ENCODE measurements around the gene TCN2. TPM values are rescaled to one million over a fixed set of nuclear protein-coding genes. Genes with fewer than 3 reads are reported as not detected.

Gene TCN2
- total RNA-seq, 1 donor from 2014 or later = 2.7 TPM

DNA sequence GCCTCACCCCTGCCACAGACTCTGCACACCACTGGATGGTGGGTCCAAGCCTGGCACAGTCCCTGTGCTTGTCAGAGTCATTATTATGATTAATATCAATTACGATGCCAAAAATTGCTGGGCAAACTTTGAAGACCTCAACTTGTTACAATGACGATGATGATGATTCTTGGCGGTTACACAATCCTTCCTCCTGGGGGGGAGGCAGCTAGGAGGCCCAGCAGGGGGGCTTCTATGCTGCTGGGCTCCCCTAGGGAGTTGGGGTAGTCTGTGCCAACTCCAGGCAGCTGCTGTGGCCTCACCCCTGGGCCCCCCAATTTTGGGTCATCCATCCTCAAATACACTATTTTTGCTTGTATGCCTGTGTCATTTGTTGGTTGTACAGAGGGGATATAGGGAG, 40.6 kb downstream of the TCN2 start:
- DNase-seq (ENCODE audit: low read depth) = no peak
- no peak overlapping the region for H3K27ac ChIP-seq (ENCODE audit: low read depth, low read length)
- peaks cover 17% of the 10 kb centered on the region for H3K79me2 ChIP-seq (ENCODE audit: insufficient read depth, low read length)
- no peaks in the 10 kb centered on the region for H3K27me3 ChIP-seq (ENCODE audit: insufficient read depth, low read length)
- H4K20me1 ChIP-seq (ENCODE audit: insufficient read depth, low read length) = peaks cover 8% of the 10 kb centered on the region
- no peak for FAIRE-seq
- H3K4me1 ChIP-seq (ENCODE audit: insufficient read depth, low read length) = peaks cover 14% of the 10 kb centered on the region
- no peak for TF ChIP-seq EZH2 (IDR thresholded peaks at IDR 0.05; ENCODE audit: insufficient read depth, low read length)
- TF ChIP-seq, protein P1, sequence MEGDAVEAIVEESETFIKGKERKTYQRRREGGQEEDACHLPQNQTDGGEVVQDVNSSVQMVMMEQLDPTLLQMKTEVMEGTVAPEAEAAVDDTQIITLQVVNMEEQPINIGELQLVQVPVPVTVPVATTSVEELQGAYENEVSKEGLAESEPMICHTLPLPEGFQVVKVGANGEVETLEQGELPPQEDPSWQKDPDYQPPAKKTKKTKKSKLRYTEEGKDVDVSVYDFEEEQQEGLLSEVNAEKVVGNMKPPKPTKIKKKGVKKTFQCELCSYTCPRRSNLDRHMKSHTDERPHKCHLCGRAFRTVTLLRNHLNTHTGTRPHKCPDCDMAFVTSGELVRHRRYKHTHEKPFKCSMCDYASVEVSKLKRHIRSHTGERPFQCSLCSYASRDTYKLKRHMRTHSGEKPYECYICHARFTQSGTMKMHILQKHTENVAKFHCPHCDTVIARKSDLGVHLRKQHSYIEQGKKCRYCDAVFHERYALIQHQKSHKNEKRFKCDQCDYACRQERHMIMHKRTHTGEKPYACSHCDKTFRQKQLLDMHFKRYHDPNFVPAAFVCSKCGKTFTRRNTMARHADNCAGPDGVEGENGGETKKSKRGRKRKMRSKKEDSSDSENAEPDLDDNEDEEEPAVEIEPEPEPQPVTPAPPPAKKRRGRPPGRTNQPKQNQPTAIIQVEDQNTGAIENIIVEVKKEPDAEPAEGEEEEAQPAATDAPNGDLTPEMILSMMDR (IDR thresholded peaks at IDR 0.05; ENCODE audit: insufficient read depth, low read depth, low read length) = no peak
- Mint-ChIP-seq H3K27ac (ENCODE audit: unreplicated experiment) (no peak overlapping the region), H3K4me3 (ENCODE audit: unreplicated experiment) (no peak overlapping the region), H3K4me1 (ENCODE audit: low read depth, unreplicated experiment) (no peaks in the 10 kb centered on the region), H3K27me3 (ENCODE audit: low read depth, unreplicated experiment) (peaks cover 2% of the 10 kb centered on the region), H3K36me3 (ENCODE audit: low read depth, unreplicated experiment) (peaks cover 6% of the 10 kb centered on the region), H3K9me3 (ENCODE audit: unreplicated experiment) (no peaks in the 10 kb centered on the region)
- no peak overlapping the region for H3K4me2 ChIP-seq (ENCODE audit: low read length)
- no peak overlapping the region for H3K4me3 ChIP-seq (ENCODE audit: insufficient read depth, low read depth, low read length)
- H2AFZ ChIP-seq (ENCODE audit: low read depth, low read length) = no peak overlapping the region
- H3K9me3 ChIP-seq (ENCODE audit: insufficient read depth, low read depth, low read length) = no peaks in the 10 kb centered on the region
- H3K9ac ChIP-seq (ENCODE audit: low read length) = no peak overlapping the region
- no peaks in the 10 kb centered on the region for H3K36me3 ChIP-seq (ENCODE audit: insufficient read depth, low read length)

DNA sequence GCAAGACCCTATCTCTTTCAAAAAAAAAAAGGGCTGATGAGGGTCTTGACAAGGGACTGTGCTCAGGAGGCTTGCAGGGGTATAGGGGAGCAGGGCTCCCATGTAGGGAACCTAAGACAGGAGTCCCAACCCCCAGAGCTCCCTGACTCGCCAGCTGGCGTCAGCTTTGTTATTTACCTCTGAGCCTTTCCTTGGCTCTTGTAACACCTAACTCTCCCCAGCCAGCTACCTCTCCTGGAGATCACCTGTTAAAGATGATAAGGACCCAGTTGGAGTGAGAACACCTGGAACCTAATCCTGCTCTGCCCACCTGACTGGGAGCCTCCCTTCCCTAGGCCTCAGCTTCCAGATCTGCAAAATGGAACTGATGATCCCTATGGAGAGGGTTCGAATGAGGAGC, 41.9 kb downstream of the TCN2 start:
- H3K4me2 ChIP-seq (ENCODE audit: low read length) = peak overlapping the region; percentile 15
- H3K9me3 ChIP-seq (ENCODE audit: insufficient read depth, low read depth, low read length) = no peaks in the 10 kb centered on the region
- no peaks in the 10 kb centered on the region for H3K27me3 ChIP-seq (ENCODE audit: insufficient read depth, low read length)
- Mint-ChIP-seq H3K4me3 (ENCODE audit: unreplicated experiment) (no peak overlapping the region), H3K27me3 (ENCODE audit: low read depth, unreplicated experiment) (no peaks in the 10 kb centered on the region), H3K9me3 (ENCODE audit: unreplicated experiment) (no peaks in the 10 kb centered on the region), H3K36me3 (ENCODE audit: low read depth, unreplicated experiment) (peaks cover 6% of the 10 kb centered on the region), H3K4me1 (ENCODE audit: low read depth, unreplicated experiment) (no peaks in the 10 kb centered on the region), H3K27ac (ENCODE audit: unreplicated experiment) (no peak overlapping the region)
- no peak overlapping the region for H2AFZ ChIP-seq (ENCODE audit: low read depth, low read length)
- no peak for DNase-seq (ENCODE audit: low read depth)
- H4K20me1 ChIP-seq (ENCODE audit: insufficient read depth, low read length) = peaks cover under 1% of the 10 kb centered on the region
- peak overlapping the region; percentile 19 for H3K27ac ChIP-seq (ENCODE audit: low read depth, low read length)
- H3K4me1 ChIP-seq (ENCODE audit: insufficient read depth, low read length) = peaks cover 10% of the 10 kb centered on the region
- H3K9ac ChIP-seq (ENCODE audit: low read length) = no peak overlapping the region
- no peak for FAIRE-seq
- TF ChIP-seq EZH2 (IDR thresholded peaks at IDR 0.05; ENCODE audit: insufficient read depth, low read length) = no peak
- TF ChIP-seq, protein P1 (IDR thresholded peaks at IDR 0.05; ENCODE audit: insufficient read depth, low read depth, low read length) = no peak
- no peaks in the 10 kb centered on the region for H3K36me3 ChIP-seq (ENCODE audit: insufficient read depth, low read length)
- peaks cover 8% of the 10 kb centered on the region for H3K79me2 ChIP-seq (ENCODE audit: insufficient read depth, low read length)
- no peak overlapping the region for H3K4me3 ChIP-seq (ENCODE audit: insufficient read depth, low read depth, low read length)

DNA sequence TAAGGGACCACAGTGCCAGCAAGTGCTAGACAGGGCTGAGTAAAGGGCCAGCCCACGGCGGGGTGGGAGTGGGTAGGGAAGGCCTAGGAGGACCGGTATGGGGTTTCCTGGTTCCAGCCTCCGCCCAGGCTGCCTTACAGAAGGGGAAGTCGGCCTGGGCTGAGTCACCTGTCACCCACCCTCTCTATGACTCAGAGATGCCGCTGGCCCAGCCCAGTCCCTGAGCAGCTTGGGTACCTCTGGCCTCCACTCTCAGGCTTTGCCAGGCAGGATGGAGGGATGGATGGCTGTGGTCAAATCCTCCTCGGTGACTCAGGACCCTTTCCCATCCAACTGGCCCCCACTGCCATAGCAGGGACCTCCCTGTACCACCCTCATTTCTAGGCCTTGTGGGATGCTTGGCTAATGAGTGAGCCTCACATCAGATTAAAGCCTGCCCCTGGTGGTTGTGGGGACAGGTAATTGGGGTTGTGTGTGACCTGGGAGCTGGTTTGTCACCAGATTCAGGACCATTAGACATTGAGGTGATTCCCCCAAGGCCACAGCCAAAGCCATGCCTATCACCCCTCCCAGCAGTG, 42.5 kb downstream of the TCN2 start:
- Histone ChIP-seq H3K27ac (ENCODE audit: low read depth, low read length) (peak overlapping the region; percentile 19), H3K27me3 (ENCODE audit: insufficient read depth, low read length) (no peaks in the 10 kb centered on the region), H3K9ac (ENCODE audit: low read length) (peak overlapping the region; percentile 33), H2AFZ (ENCODE audit: low read depth, low read length) (no peak overlapping the region), H3K4me1 (ENCODE audit: insufficient read depth, low read length) (peaks cover 5% of the 10 kb centered on the region), H3K9me3 (ENCODE audit: insufficient read depth, low read depth, low read length) (no peaks in the 10 kb centered on the region), H3K4me2 (ENCODE audit: low read length) (peak overlapping the region; percentile 15), H3K36me3 (ENCODE audit: insufficient read depth, low read length) (no peaks in the 10 kb centered on the region), H4K20me1 (ENCODE audit: insufficient read depth, low read length) (no peaks in the 10 kb centered on the region), H3K79me2 (ENCODE audit: insufficient read depth, low read length) (peaks cover 8% of the 10 kb centered on the region), H3K4me3 (ENCODE audit: insufficient read depth, low read depth, low read length) (no peak overlapping the region)
- Mint-ChIP-seq H3K27me3 (ENCODE audit: low read depth, unreplicated experiment) (no peaks in the 10 kb centered on the region), H3K27ac (ENCODE audit: unreplicated experiment) (no peak overlapping the region), H3K9me3 (ENCODE audit: unreplicated experiment) (no peaks in the 10 kb centered on the region), H3K4me1 (ENCODE audit: low read depth, unreplicated experiment) (no peaks in the 10 kb centered on the region), H3K36me3 (ENCODE audit: low read depth, unreplicated experiment) (peaks cover 6% of the 10 kb centered on the region), H3K4me3 (ENCODE audit: unreplicated experiment) (no peak overlapping the region)
- DNase-seq (ENCODE audit: low read depth) = peak; percentile 86
- TF ChIP-seq, protein P1 (IDR thresholded peaks at IDR 0.05; ENCODE audit: insufficient read depth, low read depth, low read length) = peak; percentile 5
- TF ChIP-seq EZH2 (IDR thresholded peaks at IDR 0.05; ENCODE audit: insufficient read depth, low read length) = no peak
- no peak for FAIRE-seq
